Astrocyte (in vitro differentiated cells and primary cell): ENCODE results near the gene KCTD15. TPM values are rescaled to one million over a fixed set of nuclear protein-coding genes. Genes with fewer than 3 reads are reported as not detected.

Experiments used
- DNase-seq: peaks from one replicate; pipeline ENCODE4 v3.0.0-alpha.2; 2010; ENCODE audit warnings: low read depth
- FAIRE-seq: peaks from 2 replicates; lab custom pipeline; 2011; peaks lifted over from hg19 to GRCh38; lab: Jason Lieb, UNC
- H2AFZ ChIP-seq: 2 replicates; pipeline ENCODE4 v1.6.0; 2012; ENCODE audit warnings: low read depth, low read length, inconsistent platforms
- H3K27ac ChIP-seq: 2 replicates; pipeline ENCODE4 v1.5.1; 2011; ENCODE audit warnings: low read depth, low read length, inconsistent platforms
- H3K27me3 ChIP-seq: 2 replicates; pipeline ENCODE4 v1.6.0; 2011; ENCODE audit warnings: low read length, inconsistent platforms; ENCODE audit not compliant: insufficient read depth
- H3K36me3 ChIP-seq: 2 replicates; pipeline ENCODE4 v1.5.1; 2011; ENCODE audit warnings: low read length, inconsistent platforms; ENCODE audit not compliant: insufficient read depth
- H3K4me1 ChIP-seq: 2 replicates; pipeline ENCODE4 v1.5.1; 2011; ENCODE audit warnings: low read length, inconsistent platforms; ENCODE audit not compliant: insufficient read depth
- H3K4me2 ChIP-seq: 2 replicates; pipeline ENCODE4 v1.6.0; 2012; ENCODE audit warnings: low read length, inconsistent platforms
- H3K4me3 ChIP-seq: 2 replicates; pipeline ENCODE4 v1.5.1; 2011; ENCODE audit warnings: low read depth, mild to moderate bottlenecking, low read length, inconsistent platforms; ENCODE audit not compliant: insufficient read depth
- H3K79me2 ChIP-seq: 2 replicates; pipeline ENCODE4 v1.6.0; 2012; ENCODE audit warnings: mild to moderate bottlenecking, low read length, inconsistent platforms; ENCODE audit not compliant: insufficient read depth
- H3K9ac ChIP-seq: 2 replicates; pipeline ENCODE4 v1.6.0; 2012; ENCODE audit warnings: mild to moderate bottlenecking, low read length, inconsistent platforms
- H3K9me3 ChIP-seq: 2 replicates; pipeline ENCODE4 v1.5.1; 2012; ENCODE audit warnings: low read depth, mild to moderate bottlenecking, low read length, inconsistent platforms; ENCODE audit not compliant: insufficient read depth
- H4K20me1 ChIP-seq: 2 replicates; pipeline ENCODE4 v1.6.0; 2012; ENCODE audit warnings: low read length, inconsistent platforms; ENCODE audit not compliant: insufficient read depth
- H3K27ac Mint-ChIP-seq: one replicate; pipeline ENCODE4 v1.8.0; 2021; ENCODE audit warnings: mild to moderate bottlenecking, mixed read lengths; ENCODE audit not compliant: unreplicated experiment
- H3K27me3 Mint-ChIP-seq: one replicate; pipeline ENCODE4 v1.8.0; 2021; ENCODE audit warnings: low read depth, mixed read lengths; ENCODE audit not compliant: unreplicated experiment
- H3K36me3 Mint-ChIP-seq: one replicate; pipeline ENCODE4 v1.8.0; 2021; ENCODE audit warnings: low read depth, mixed read lengths; ENCODE audit not compliant: unreplicated experiment
- H3K4me1 Mint-ChIP-seq: one replicate; pipeline ENCODE4 v1.8.0; 2021; ENCODE audit warnings: low read depth, mixed read lengths; ENCODE audit not compliant: unreplicated experiment
- H3K4me3 Mint-ChIP-seq: one replicate; pipeline ENCODE4 v1.8.0; 2021; ENCODE audit warnings: mild to moderate bottlenecking, moderate library complexity, mixed read lengths; ENCODE audit not compliant: unreplicated experiment
- H3K9me3 Mint-ChIP-seq: one replicate; pipeline ENCODE4 v1.8.0; 2021; ENCODE audit warnings: mild to moderate bottlenecking, mixed read lengths; ENCODE audit not compliant: unreplicated experiment
- CTCF ChIP-seq: IDR thresholded peaks from 2 replicates; pipeline ENCODE4 v1.5.1; 2011; ENCODE audit warnings: low read depth, mild to moderate bottlenecking, inconsistent platforms, low read length, moderate library complexity; ENCODE audit not compliant: insufficient read depth
- EZH2 ChIP-seq: IDR thresholded peaks from 2 replicates; pipeline ENCODE4 v1.6.1; 2012; ENCODE audit warnings: mild to moderate bottlenecking, low read length, inconsistent platforms; ENCODE audit not compliant: insufficient read depth
- total RNA-seq: library from RNA; stranded (reverse); gene quantifications from 2 replicates; pipeline ENCODE4 v1.2.1, GENCODE V29; 2021

Gene KCTD15
- total RNA-seq, 1 donor from 2014 or later, result 43.3 TPM

GRCh38 chr19:33845498-33845897 is 48.8 kb downstream of the KCTD15 start:
- peaks cover 17% of the 10 kb centered on the region for H3K27me3 Mint-ChIP-seq
- Histone ChIP-seq H3K36me3 (no peaks in the 10 kb centered on the region), H2AFZ (no peak overlapping the region), H3K4me1 (no peaks in the 10 kb centered on the region), H3K4me2 (no peak overlapping the region), H3K27me3 (peaks cover 2% of the 10 kb centered on the region), H3K9me3 (no peaks in the 10 kb centered on the region), H3K79me2 (no peaks in the 10 kb centered on the region), H3K27ac (no peak overlapping the region), H4K20me1 (no peaks in the 10 kb centered on the region), H3K4me3 (no peak overlapping the region), H3K9ac (no peak overlapping the region)
- FAIRE-seq (no peak), DNase-seq (no peak)
- no peak overlapping the region for H3K27ac Mint-ChIP-seq
- H3K36me3 Mint-ChIP-seq, result no peaks in the 10 kb centered on the region
- peaks cover 5% of the 10 kb centered on the region for H3K9me3 Mint-ChIP-seq
- no peak for TF ChIP-seq CTCF
- no peaks in the 10 kb centered on the region for H3K4me1 Mint-ChIP-seq
- no peak overlapping the region for H3K4me3 Mint-ChIP-seq

- Mint-ChIP-seq H3K27ac (no peak overlapping the region), H3K4me1 (no peaks in the 10 kb centered on the region), H3K4me3 (no peak overlapping the region), H3K9me3 (peaks cover 10% of the 10 kb centered on the region), H3K36me3 (no peaks in the 10 kb centered on the region), H3K27me3 (peaks cover 4% of the 10 kb centered on the region)
- H3K9me3 ChIP-seq, result no peaks in the 10 kb centered on the region
- H2AFZ ChIP-seq, result no peak overlapping the region
- no peaks in the 10 kb centered on the region for H3K79me2 ChIP-seq
- no peak for DNase-seq
- H4K20me1 ChIP-seq, result no peaks in the 10 kb centered on the region
- FAIRE-seq, result no peak
- no peak for TF ChIP-seq EZH2
- no peak overlapping the region for H3K4me3 ChIP-seq
- no peaks in the 10 kb centered on the region for H3K36me3 ChIP-seq
- H3K4me2 ChIP-seq, result no peak overlapping the region
- H3K9ac ChIP-seq, result no peak overlapping the region
- no peaks in the 10 kb centered on the region for H3K27me3 ChIP-seq
- no peak overlapping the region for H3K27ac ChIP-seq
- no peaks in the 10 kb centered on the region for H3K4me1 ChIP-seq
Observed at GRCh38 chr19:33849551-33850147, 53.0 kb downstream of the KCTD15 start.

GRCh38 chr19:33859016-33859415 is 62.3 kb downstream of the KCTD15 start:
- TF ChIP-seq EZH2 (no peak), CTCF (no peak)
- H3K4me3 Mint-ChIP-seq, result no peak overlapping the region
- H3K27ac Mint-ChIP-seq, result no peak overlapping the region
- Histone ChIP-seq H3K4me3 (no peak overlapping the region), H3K9ac (no peak overlapping the region), H3K79me2 (no peaks in the 10 kb centered on the region), H3K4me1 (no peaks in the 10 kb centered on the region), H4K20me1 (no peaks in the 10 kb centered on the region), H3K36me3 (no peaks in the 10 kb centered on the region), H3K4me2 (no peak overlapping the region), H3K9me3 (no peaks in the 10 kb centered on the region), H2AFZ (no peak overlapping the region), H3K27ac (no peak overlapping the region), H3K27me3 (no peaks in the 10 kb centered on the region)
- FAIRE-seq (no peak), DNase-seq (no peak)
- H3K4me1 Mint-ChIP-seq, result no peaks in the 10 kb centered on the region
- H3K9me3 Mint-ChIP-seq, result no peaks in the 10 kb centered on the region
- H3K36me3 Mint-ChIP-seq, result no peaks in the 10 kb centered on the region
- H3K27me3 Mint-ChIP-seq, result peaks cover 8% of the 10 kb centered on the region
